ENCODE results near the gene KCTD17. TPM values are rescaled to one million over a fixed set of nuclear protein-coding genes. Genes with fewer than 3 reads are reported as not detected.

KCTD17 gene
- total RNA-seq, 4 donors from 2014 or later = 17.9 to 35.8 (median 28.7) TPM

GRCh38 chr22:37086184-37086583, 34.6 kb downstream of the KCTD17 start:
- WGBS = 56% methylated on average over 10 of the region's 15 CpGs
- DNase-seq (ENCODE audit: extremely low spot score) = no peak
- no peaks in the 10 kb centered on the region for H3K9me3 ChIP-seq
- no peaks in the 10 kb centered on the region for H3K4me1 ChIP-seq
- intact Hi-C loops (cut with DNase I) = no loop called here
- H3K27ac ChIP-seq (replicated peaks in 1 of 4) = no peak overlapping the region
- TF ChIP-seq, protein P1, sequence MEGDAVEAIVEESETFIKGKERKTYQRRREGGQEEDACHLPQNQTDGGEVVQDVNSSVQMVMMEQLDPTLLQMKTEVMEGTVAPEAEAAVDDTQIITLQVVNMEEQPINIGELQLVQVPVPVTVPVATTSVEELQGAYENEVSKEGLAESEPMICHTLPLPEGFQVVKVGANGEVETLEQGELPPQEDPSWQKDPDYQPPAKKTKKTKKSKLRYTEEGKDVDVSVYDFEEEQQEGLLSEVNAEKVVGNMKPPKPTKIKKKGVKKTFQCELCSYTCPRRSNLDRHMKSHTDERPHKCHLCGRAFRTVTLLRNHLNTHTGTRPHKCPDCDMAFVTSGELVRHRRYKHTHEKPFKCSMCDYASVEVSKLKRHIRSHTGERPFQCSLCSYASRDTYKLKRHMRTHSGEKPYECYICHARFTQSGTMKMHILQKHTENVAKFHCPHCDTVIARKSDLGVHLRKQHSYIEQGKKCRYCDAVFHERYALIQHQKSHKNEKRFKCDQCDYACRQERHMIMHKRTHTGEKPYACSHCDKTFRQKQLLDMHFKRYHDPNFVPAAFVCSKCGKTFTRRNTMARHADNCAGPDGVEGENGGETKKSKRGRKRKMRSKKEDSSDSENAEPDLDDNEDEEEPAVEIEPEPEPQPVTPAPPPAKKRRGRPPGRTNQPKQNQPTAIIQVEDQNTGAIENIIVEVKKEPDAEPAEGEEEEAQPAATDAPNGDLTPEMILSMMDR (IDR thresholded peaks at IDR 0.05) = no peak
- TF ChIP-seq EP300 (IDR thresholded peaks at IDR 0.05) = no peak
- TF ChIP-seq POLR2AphosphoS5 (IDR thresholded peaks at IDR 0.05) = no peak
- TF ChIP-seq POLR2A (IDR thresholded peaks at IDR 0.05; ENCODE audit: low read depth) = no peak
- H3K27me3 ChIP-seq = peaks cover 0 to 74% (median 0%) of the 10 kb centered on the region in 4 donors
- no peak overlapping the region for H3K4me3 ChIP-seq
- H3K36me3 ChIP-seq = no peaks in the 10 kb centered on the region

DNA sequence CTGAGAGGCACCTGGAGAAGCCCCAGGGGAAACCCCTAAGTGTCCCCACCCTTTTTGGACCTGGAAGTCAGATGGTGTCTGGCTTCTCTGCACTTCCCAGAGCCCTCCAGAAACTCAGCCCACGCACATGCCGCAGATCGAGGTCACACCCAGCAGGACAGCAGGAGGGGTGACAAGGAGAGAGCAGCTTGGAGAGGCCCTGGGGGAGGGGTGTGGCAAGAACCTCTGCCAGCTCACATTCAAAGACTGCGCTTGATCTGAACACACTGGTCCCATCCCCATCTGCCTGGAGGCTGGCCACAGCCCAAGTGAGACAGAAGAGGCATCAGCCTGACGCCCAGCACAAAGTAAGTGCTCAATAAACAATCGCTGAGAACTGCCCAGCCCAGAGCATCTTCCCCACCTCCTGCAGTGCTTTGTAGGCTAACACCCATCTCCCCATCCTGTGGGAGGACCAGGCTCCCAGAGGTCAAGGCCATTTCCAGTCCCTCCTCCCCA, 36.6 kb downstream of the KCTD17 start:
- intact Hi-C loops (cut with DNase I) = no loop called here
- no peak overlapping the region for H3K4me3 ChIP-seq
- no peak for TF ChIP-seq POLR2A (IDR thresholded peaks at IDR 0.05; ENCODE audit: low read depth)
- TF ChIP-seq EP300 (IDR thresholded peaks at IDR 0.05) = no peak
- TF ChIP-seq, protein P1 (IDR thresholded peaks at IDR 0.05) = no peak
- TF ChIP-seq POLR2AphosphoS5 (IDR thresholded peaks at IDR 0.05) = no peak
- peaks cover 0 to 89% (median 0%) of the 10 kb centered on the region in 4 donors for H3K27me3 ChIP-seq
- H3K27ac ChIP-seq (replicated peaks in 1 of 4) = no peak overlapping the region
- no peaks in the 10 kb centered on the region for H3K4me1 ChIP-seq
- 24% methylated on average over 5 of the region's 6 CpGs for WGBS
- H3K9me3 ChIP-seq = no peaks in the 10 kb centered on the region
- no peaks in the 10 kb centered on the region for H3K36me3 ChIP-seq
- no peak for DNase-seq (ENCODE audit: extremely low spot score)

DNA sequence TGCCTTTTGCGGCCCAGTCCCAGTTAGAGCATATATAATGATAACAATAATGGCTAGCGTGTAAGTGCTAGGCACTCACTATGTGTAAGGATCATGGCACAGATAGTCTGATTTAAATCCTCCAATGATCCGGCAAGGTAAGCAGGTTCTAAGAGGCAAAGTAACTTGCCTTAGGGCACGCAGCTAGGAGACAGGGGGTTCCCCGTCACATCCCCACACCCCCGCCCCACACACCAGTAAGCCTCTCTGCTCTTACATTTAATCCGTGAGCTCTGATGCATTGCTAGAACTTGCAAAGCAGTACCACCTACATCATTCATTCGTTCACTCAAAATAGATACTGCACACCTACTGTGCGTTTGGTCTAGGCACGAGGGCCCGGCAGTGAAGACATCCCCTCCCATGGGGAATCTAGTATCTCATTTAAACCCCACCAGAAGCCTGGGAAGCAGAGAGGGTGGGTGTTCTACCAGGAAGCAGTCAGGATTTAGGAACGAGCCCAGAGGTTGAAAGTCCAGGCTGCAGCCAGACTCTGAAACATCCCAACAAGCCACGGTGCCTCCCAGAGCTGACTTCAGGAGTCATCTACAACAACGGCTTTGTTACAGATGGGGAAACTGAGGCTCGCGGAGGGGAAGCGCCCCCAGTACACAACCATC, 37.3 kb downstream of the KCTD17 start:
- WGBS = 77% methylated on average over 17 of the region's 17 CpGs
- Histone ChIP-seq H3K9me3 (no peaks in the 10 kb centered on the region), H3K36me3 (no peaks in the 10 kb centered on the region), H3K4me1 (no peaks in the 10 kb centered on the region), H3K27ac (replicated peaks in 1 of 4) (no peak overlapping the region), H3K4me3 (no peak overlapping the region), H3K27me3 (peaks cover 0 to 95% (median 0%) of the 10 kb centered on the region in 4 donors)
- no peak for DNase-seq (ENCODE audit: extremely low spot score)
- intact Hi-C loops (cut with DNase I) = no loop called here
- TF ChIP-seq, protein P1 (IDR thresholded peaks at IDR 0.05) = no peak
- TF ChIP-seq POLR2A (IDR thresholded peaks at IDR 0.05; ENCODE audit: low read depth) (no peak), POLR2AphosphoS5 (IDR thresholded peaks at IDR 0.05) (no peak), EP300 (IDR thresholded peaks at IDR 0.05) (no peak)

DNA sequence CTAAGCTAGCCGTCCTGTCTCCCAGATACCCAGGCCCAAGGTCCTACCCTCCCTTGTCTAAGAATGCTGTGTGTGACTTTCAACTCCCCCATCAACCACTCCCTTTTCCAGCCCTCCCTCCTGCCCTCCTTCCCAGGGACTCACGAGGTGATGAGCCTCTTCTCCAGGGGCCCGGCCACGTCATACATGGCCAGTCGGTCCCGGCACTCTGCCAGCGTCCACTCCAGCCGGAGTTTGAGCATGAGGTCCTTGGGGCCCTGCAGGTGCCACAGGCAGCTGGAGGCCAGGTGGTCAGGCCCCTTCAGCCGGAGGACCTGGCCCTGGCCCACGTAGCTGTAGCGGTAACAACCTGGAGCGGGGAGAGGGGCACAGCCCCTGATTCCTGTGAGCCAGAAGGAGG, 37.9 kb downstream of the KCTD17 start:
- Histone ChIP-seq H3K4me1 (no peaks in the 10 kb centered on the region), H3K4me3 (no peak overlapping the region), H3K27ac (replicated peaks in 1 of 4) (no peak overlapping the region), H3K36me3 (no peaks in the 10 kb centered on the region), H3K9me3 (no peaks in the 10 kb centered on the region), H3K27me3 (peaks cover 0 to 96% (median 0%) of the 10 kb centered on the region in 4 donors)
- 52% methylated on average over 5 of the region's 12 CpGs for WGBS
- TF ChIP-seq, protein P1 (IDR thresholded peaks at IDR 0.05) = no peak
- TF ChIP-seq EP300 (IDR thresholded peaks at IDR 0.05) = no peak
- no peak for TF ChIP-seq POLR2AphosphoS5 (IDR thresholded peaks at IDR 0.05)
- no peak for TF ChIP-seq POLR2A (IDR thresholded peaks at IDR 0.05; ENCODE audit: low read depth)
- DNase-seq (ENCODE audit: extremely low spot score) = no peak
- intact Hi-C loops (cut with DNase I) = no loop called here

All from esophagus muscularis mucosa (tissue), 4 donors.